HG02588 (cell line): ENCODE results near the gene HAO1.
"Not testable (repeated sequence)": the region's sequence is repeated elsewhere in the genome, so short reads cannot be mapped to it uniquely, and the experiment has no call there.

Source experiments
- ATAC-seq: cut with Tn5 transposase; IDR thresholded peaks from one replicate; pipeline ENCODE4 v1.9.1; 2021; ENCODE audit warnings: mild to moderate bottlenecking, moderate library complexity; ENCODE audit not compliant: unreplicated experiment

HAO1 gene

GRCh38 chr20:7858734-7859250 lies 81.5 kb downstream of the HAO1 start:
- ATAC-seq: no peak

DNA sequence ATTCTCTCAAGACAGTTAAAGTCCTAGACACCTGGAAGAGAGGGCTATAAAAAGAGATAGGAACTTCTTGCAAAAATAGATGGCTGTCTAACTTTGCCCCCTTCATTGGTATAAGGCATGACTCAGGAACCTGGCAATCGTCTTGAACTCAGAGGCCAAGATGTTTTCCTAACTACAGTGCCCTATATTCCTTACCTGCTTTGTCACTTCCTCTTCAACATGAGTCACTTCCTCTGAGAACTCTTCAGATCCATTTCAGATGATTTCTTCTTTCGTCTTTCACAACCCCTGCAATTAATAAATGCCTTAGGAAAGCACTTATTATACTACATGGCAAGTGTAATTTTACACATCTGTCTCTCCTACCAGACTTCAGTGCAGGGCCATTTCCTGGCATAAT lies 83.5 kb downstream of the HAO1 start:
- no peak for ATAC-seq

DNA sequence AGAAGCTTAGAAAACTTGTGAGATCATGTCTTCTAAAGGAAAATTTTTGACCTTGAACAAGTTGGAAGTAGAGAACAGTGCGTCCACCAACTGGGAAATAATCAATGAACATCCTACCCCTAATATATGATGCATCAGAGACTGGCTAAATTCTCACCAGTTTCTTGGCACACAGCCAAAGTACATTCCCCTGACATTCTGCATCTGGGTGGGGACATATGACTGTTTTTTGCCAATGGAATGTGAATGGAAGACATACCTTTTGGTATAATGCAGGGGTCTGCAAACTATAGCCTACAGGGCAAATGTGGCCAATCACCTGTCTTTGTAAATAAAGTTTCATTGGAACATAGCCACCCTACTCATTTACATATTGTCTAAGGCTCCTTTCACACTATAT lies 84.7 kb downstream of the HAO1 start:
- no peak for ATAC-seq

DNA sequence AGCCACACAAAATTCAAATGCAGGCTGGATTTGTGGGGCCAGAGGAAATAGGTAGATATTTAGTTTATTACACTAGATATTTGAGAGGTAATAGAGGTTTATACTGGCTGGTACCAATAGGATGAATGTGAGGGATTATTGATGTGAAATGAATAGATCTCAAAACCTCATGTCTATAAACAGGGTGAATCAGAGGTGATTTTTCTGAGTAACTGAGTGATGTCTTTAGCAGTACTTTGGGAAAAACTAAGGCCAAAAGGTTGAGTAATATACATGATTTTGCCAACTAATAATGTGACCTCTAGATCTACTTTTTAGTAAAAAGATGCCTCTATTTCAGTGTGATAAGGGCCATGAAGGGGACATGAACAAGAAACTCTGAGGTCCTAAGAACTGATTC lies 86.8 kb downstream of the HAO1 start:
- ATAC-seq: no peak

GRCh38 chr20:7850775-7851490 lies 89.3 kb downstream of the HAO1 start:
- ATAC-seq: no peak

- ATAC-seq: no peak
Measured at GRCh38 chr20:7849675-7850074, 90.6 kb downstream of the HAO1 start.

DNA sequence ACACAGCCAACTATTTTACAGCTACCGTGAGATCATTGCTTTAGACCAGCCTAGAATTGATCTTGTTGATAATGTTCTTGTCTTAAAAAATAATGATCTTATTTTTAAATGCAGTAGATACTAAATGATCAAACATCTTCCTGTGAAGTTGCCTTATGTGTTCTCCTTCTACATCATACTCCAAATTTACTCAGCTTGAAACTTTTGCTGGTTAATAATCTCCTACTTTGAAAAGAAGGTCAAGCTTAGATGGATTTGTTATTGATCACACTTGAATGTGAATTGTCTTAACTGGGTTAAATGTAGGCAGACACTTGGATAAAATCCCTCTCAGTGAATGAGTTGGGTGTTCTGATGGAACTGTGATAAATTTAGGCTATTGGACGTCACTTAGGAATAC lies 91.9 kb downstream of the HAO1 start:
- ATAC-seq: no peak

DNA sequence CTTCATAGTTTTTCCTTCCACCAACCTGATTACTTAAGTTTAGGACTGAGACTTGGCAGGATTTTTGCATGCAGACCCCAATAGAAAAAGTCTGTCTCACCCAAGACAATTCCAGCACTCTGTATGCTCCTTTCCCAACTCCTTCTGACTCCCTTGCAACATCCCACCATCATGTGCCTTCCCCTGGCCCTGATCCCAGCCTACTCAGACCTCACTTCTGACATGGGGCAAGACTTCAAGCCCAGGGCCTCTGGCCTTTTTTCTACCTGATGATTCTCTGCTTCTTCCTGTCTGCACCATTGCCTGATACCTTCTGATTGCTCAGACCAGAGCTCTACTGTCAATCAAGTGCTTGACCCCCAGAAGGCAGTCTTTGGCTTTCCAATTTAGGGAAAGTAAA lies 96.6 kb downstream of the HAO1 start:
- no peak for ATAC-seq

DNA sequence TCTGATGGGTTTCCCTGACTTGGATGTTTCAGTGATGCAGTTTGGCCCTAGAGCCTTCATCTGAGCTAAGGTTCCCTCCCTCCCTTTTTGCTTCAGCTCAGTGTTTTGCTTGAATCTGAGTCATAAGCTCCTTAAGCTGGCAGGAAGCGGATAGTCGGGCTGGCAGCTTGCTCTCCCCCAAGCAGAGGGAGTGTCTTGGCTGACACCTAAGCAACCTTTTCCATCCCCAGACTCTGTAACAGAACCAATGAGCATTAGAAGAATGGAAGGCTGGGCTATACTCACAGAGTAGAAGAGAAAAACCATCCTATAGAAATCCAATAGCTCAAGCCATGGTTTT lies 98.3 kb downstream of the HAO1 start:
- no peak for ATAC-seq

- no peak for ATAC-seq
Measured at GRCh38 chr20:7841291-7841970, 98.8 kb downstream of the HAO1 start.

DNA sequence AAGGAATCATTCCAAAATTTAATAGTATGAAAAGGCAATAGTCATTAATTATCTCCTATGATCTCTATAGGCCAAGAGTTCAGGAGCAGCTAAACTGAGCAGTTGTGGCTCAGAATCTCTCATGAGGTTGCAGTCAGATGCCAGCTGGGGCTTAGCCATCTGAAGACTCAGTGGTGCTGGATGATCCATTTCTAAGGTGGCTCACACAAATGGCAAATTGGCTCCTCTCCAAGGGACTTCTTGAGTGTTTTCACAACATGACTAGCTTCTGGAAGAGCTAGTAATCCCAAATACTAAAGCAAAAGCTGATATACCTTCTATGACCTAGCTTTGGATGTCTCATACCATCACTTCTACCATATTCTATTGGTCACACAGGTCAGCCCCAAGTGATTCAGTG lies 104.2 kb downstream of the HAO1 start:
- ATAC-seq: no peak

GRCh38 chr20:7834441-7834840 lies 105.8 kb downstream of the HAO1 start:
- ATAC-seq: not testable (repeated sequence)
